DLD1 (cell line): ENCODE results near the gene PROSER2.

Experiments
- in situ Hi-C: cut with HindIII; loops from 2 replicates; pipeline ENCODE4 v1.10.0; 2017; ENCODE audit warnings: low sequenced_read_pairs

PROSER2 gene

GRCh38 chr10:11799736-11800080 is 23.4 kb upstream of the PROSER2 start:
- in situ Hi-C loops: no loop called here

- in situ Hi-C loops: no loop called here
Observed at GRCh38 chr10:11804336-11804735, 18.8 kb upstream of the PROSER2 start.

- in situ Hi-C loops: no loop called here
Observed at GRCh38 chr10:11805792-11806191, 17.4 kb upstream of the PROSER2 start.

GRCh38 chr10:11806706-11807105 is 16.4 kb upstream of the PROSER2 start:
- in situ Hi-C loops: no loop called here

- in situ Hi-C loops: no loop called here
Observed at GRCh38 chr10:11808808-11809207, 14.3 kb upstream of the PROSER2 start.

- in situ Hi-C loops: no loop called here
Observed at GRCh38 chr10:11810313-11810766, 12.8 kb upstream of the PROSER2 start.

- in situ Hi-C loops: no loop called here
Observed at GRCh38 chr10:11810973-11811372, 12.2 kb upstream of the PROSER2 start.

- in situ Hi-C loops: no loop called here
Observed at GRCh38 chr10:11813177-11813576, 10.0 kb upstream of the PROSER2 start.

- in situ Hi-C loops: no loop called here
Observed at GRCh38 chr10:11813855-11814567, 9.1 kb upstream of the PROSER2 start.

GRCh38 chr10:11819027-11819426 is 4.1 kb upstream of the PROSER2 start:
- in situ Hi-C loops: no loop called here

GRCh38 chr10:11822026-11822756 is 965 bp upstream of the PROSER2 start:
- in situ Hi-C loops: no loop called here

- in situ Hi-C loops: no loop called here
Observed at GRCh38 chr10:11822809-11823121, 391 bp upstream of the PROSER2 start.

- in situ Hi-C loops: no loop called here
Observed at GRCh38 chr10:11823989-11824346, 812 bp downstream of the PROSER2 start.

- in situ Hi-C loops: no loop called here
Observed at GRCh38 chr10:11824376-11824775, 1.2 kb downstream of the PROSER2 start.

GRCh38 chr10:11824825-11825224 is 1.7 kb downstream of the PROSER2 start:
- in situ Hi-C loops: no loop called here

- in situ Hi-C loops: no loop called here
Observed at GRCh38 chr10:11825796-11826414, 2.7 kb downstream of the PROSER2 start.

- in situ Hi-C loops: no loop called here
Observed at GRCh38 chr10:11827006-11827405, 3.9 kb downstream of the PROSER2 start.

- in situ Hi-C loops: no loop called here
Observed at GRCh38 chr10:11827414-11827813, 4.3 kb downstream of the PROSER2 start.

GRCh38 chr10:11828682-11829284 is 5.6 kb downstream of the PROSER2 start:
- in situ Hi-C loops: no loop called here

- in situ Hi-C loops: no loop called here
Observed at GRCh38 chr10:11830836-11831519, 7.8 kb downstream of the PROSER2 start.

- in situ Hi-C loops: no loop called here
Observed at GRCh38 chr10:11831520-11831951, 8.4 kb downstream of the PROSER2 start.
